Measurements from ENCODE around the gene DOC2A. TPM values are rescaled to one million over a fixed set of nuclear protein-coding genes. Genes with fewer than 3 reads are reported as not detected.

The DOC2A gene
- total and polyA plus RNA-seq, 9 of the 15 experiments (the other 6 are each of a cell fraction or from before 2014, with no cell fraction given): 0.03 to 0.38 (median 0.28) TPM; not detected in 1

DNA sequence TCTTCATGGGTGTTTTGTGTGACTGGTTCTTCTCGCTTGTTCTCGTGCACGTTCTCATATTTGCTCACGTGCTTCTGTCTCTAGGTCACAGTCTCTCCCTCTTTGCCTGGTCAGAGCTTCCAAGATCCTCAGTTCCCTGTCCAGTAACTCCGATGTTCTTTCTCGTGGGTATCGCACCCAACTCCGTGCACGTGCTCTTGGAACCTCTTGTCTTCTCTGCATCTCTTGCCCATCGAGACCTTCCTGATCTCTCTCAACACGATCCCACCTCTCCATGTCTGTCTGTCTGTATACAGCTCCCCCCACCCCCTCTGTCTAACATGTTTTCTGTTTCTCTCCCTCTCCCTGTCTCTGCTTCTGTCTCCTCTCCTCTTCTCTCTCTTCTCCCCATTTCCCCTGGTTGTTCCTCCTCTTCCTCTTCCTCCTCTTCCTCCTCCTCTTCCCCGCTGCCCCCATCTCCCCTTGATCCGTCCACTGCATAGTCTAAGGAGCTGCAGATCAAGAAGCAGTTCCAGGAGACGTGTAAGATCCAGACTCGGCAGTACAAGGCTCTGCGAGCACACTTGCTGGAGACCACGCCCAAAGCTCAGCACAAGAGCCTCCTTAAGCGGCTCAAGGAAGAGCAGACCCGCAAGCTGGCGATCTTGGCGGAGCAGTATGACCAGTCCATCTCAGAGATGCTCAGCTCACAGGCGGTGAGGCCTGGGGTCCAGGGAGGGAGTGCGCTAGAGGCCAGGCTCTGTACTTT, 21.5 kb downstream of the DOC2A start (continued):
- TF ChIP-seq, protein P1, sequence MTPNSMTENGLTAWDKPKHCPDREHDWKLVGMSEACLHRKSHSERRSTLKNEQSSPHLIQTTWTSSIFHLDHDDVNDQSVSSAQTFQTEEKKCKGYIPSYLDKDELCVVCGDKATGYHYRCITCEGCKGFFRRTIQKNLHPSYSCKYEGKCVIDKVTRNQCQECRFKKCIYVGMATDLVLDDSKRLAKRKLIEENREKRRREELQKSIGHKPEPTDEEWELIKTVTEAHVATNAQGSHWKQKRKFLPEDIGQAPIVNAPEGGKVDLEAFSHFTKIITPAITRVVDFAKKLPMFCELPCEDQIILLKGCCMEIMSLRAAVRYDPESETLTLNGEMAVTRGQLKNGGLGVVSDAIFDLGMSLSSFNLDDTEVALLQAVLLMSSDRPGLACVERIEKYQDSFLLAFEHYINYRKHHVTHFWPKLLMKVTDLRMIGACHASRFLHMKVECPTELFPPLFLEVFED (CRISPR knock-in tag; conservative IDR thresholded peaks at IDR 0.05): 0 out of 2 replicates have a peak, but pooled peaks have one; percentile 39
- TF ChIP-seq CAMTA2 (CRISPR knock-in tag; conservative IDR thresholded peaks at IDR 0.05): no peak
- TF ChIP-seq, protein P2, sequence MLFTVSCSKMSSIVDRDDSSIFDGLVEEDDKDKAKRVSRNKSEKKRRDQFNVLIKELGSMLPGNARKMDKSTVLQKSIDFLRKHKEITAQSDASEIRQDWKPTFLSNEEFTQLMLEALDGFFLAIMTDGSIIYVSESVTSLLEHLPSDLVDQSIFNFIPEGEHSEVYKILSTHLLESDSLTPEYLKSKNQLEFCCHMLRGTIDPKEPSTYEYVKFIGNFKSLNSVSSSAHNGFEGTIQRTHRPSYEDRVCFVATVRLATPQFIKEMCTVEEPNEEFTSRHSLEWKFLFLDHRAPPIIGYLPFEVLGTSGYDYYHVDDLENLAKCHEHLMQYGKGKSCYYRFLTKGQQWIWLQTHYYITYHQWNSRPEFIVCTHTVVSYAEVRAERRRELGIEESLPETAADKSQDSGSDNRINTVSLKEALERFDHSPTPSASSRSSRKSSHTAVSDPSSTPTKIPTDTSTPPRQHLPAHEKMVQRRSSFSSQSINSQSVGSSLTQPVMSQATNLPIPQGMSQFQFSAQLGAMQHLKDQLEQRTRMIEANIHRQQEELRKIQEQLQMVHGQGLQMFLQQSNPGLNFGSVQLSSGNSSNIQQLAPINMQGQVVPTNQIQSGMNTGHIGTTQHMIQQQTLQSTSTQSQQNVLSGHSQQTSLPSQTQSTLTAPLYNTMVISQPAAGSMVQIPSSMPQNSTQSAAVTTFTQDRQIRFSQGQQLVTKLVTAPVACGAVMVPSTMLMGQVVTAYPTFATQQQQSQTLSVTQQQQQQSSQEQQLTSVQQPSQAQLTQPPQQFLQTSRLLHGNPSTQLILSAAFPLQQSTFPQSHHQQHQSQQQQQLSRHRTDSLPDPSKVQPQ (CRISPR knock-in tag; IDR thresholded peaks at IDR 0.05; ENCODE audit: borderline replicate concordance): no peak
- no peak for TF ChIP-seq TSC22D4 (tag; IDR thresholded peaks at IDR 0.05)
- no peak for TF ChIP-seq ZSCAN32 (CRISPR knock-in tag; IDR thresholded peaks at IDR 0.05)
- TF ChIP-seq ZBTB33 (CRISPR knock-in tag; IDR thresholded peaks at IDR 0.05): peak; percentile 84
- no peak for TF ChIP-seq EHMT2 (IDR thresholded peaks at IDR 0.05)
